Measurements from ENCODE around the gene HCST.

DNA sequence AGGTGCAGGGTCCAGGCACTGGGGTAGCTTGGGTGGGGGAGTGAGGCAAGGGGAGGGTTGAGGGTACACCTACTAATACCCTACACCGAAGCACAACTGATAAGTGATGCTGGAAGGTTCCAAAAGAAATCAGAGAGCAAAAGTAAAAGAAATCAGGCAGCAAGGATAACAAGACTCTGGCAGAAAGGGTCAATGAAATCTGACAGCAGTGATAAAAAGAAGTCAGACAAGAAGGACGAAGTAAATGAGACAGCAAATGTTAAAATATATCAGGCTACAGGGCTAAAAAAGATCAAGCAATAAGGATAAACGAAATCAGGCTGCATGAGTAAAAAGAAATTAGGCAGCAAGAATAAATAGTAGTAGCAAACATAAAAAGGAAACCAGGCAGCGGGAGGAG is 38.5 kb downstream of the HCST start:
- TF ChIP-seq, protein P1, sequence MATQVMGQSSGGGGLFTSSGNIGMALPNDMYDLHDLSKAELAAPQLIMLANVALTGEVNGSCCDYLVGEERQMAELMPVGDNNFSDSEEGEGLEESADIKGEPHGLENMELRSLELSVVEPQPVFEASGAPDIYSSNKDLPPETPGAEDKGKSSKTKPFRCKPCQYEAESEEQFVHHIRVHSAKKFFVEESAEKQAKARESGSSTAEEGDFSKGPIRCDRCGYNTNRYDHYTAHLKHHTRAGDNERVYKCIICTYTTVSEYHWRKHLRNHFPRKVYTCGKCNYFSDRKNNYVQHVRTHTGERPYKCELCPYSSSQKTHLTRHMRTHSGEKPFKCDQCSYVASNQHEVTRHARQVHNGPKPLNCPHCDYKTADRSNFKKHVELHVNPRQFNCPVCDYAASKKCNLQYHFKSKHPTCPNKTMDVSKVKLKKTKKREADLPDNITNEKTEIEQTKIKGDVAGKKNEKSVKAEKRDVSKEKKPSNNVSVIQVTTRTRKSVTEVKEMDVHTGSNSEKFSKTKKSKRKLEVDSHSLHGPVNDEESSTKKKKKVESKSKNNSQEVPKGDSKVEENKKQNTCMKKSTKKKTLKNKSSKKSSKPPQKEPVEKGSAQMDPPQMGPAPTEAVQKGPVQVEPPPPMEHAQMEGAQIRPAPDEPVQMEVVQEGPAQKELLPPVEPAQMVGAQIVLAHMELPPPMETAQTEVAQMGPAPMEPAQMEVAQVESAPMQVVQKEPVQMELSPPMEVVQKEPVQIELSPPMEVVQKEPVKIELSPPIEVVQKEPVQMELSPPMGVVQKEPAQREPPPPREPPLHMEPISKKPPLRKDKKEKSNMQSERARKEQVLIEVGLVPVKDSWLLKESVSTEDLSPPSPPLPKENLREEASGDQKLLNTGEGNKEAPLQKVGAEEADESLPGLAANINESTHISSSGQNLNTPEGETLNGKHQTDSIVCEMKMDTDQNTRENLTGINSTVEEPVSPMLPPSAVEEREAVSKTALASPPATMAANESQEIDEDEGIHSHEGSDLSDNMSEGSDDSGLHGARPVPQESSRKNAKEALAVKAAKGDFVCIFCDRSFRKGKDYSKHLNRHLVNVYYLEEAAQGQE (IDR thresholded peaks at IDR 0.05; ENCODE audit: borderline replicate concordance in 1 of 2, low read depth in 1 of 2, low read length in 2 of 2): no peak
- TF ChIP-seq, protein P2, sequence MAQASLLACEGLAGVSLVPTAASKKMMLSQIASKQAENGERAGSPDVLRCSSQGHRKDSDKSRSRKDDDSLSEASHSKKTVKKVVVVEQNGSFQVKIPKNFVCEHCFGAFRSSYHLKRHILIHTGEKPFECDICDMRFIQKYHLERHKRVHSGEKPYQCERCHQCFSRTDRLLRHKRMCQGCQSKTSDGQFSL (CRISPR knock-in tag; IDR thresholded peaks at IDR 0.05): no peak
- TF ChIP-seq, protein P3, sequence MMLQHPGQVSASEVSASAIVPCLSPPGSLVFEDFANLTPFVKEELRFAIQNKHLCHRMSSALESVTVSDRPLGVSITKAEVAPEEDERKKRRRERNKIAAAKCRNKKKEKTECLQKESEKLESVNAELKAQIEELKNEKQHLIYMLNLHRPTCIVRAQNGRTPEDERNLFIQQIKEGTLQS (CRISPR knock-in tag; IDR thresholded peaks at IDR 0.05): no peak
- no peak for TF ChIP-seq POLR2AphosphoS5 (IDR thresholded peaks at IDR 0.05; ENCODE audit: low read depth, low read length)
- TF ChIP-seq NAIF1 (CRISPR knock-in tag; IDR thresholded peaks at IDR 0.05; ENCODE audit: borderline replicate concordance): no peak
- TF ChIP-seq, protein P4, sequence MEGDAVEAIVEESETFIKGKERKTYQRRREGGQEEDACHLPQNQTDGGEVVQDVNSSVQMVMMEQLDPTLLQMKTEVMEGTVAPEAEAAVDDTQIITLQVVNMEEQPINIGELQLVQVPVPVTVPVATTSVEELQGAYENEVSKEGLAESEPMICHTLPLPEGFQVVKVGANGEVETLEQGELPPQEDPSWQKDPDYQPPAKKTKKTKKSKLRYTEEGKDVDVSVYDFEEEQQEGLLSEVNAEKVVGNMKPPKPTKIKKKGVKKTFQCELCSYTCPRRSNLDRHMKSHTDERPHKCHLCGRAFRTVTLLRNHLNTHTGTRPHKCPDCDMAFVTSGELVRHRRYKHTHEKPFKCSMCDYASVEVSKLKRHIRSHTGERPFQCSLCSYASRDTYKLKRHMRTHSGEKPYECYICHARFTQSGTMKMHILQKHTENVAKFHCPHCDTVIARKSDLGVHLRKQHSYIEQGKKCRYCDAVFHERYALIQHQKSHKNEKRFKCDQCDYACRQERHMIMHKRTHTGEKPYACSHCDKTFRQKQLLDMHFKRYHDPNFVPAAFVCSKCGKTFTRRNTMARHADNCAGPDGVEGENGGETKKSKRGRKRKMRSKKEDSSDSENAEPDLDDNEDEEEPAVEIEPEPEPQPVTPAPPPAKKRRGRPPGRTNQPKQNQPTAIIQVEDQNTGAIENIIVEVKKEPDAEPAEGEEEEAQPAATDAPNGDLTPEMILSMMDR (CRISPR knock-in tag; IDR thresholded peaks at IDR 0.05): no peak
- TF ChIP-seq GFI1 (CRISPR knock-in tag; IDR thresholded peaks at IDR 0.05; ENCODE audit: borderline replicate concordance): no peak
- TF ChIP-seq, protein P5, sequence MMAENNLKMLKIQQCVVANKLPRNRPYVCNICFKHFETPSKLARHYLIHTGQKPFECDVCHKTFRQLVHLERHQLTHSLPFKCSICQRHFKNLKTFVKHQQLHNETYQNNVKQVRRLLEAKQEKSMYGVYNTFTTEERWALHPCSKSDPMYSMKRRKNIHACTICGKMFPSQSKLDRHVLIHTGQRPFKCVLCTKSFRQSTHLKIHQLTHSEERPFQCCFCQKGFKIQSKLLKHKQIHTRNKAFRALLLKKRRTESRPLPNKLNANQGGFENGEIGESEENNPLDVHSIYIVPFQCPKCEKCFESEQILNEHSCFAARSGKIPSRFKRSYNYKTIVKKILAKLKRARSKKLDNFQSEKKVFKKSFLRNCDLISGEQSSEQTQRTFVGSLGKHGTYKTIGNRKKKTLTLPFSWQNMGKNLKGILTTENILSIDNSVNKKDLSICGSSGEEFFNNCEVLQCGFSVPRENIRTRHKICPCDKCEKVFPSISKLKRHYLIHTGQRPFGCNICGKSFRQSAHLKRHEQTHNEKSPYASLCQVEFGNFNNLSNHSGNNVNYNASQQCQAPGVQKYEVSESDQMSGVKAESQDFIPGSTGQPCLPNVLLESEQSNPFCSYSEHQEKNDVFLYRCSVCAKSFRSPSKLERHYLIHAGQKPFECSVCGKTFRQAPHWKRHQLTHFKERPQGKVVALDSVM (CRISPR knock-in tag; IDR thresholded peaks at IDR 0.05): no peak
- no peak for TF ChIP-seq ZNF24 (IDR thresholded peaks at IDR 0.05)
- no peak for TF ChIP-seq TCF7L2 (IDR thresholded peaks at IDR 0.05; ENCODE audit: low read depth, low read length)
- TF ChIP-seq, protein P6, sequence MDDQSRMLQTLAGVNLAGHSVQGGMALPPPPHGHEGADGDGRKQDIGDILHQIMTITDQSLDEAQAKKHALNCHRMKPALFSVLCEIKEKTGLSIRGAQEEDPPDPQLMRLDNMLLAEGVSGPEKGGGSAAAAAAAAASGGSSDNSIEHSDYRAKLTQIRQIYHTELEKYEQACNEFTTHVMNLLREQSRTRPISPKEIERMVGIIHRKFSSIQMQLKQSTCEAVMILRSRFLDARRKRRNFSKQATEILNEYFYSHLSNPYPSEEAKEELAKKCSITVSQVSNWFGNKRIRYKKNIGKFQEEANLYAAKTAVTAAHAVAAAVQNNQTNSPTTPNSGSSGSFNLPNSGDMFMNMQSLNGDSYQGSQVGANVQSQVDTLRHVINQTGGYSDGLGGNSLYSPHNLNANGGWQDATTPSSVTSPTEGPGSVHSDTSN (CRISPR knock-in tag; IDR thresholded peaks at IDR 0.05; ENCODE audit: borderline replicate concordance): no peak
- no peak for TF ChIP-seq SP2 (CRISPR knock-in tag; IDR thresholded peaks at IDR 0.05)
- TF ChIP-seq, protein P7, sequence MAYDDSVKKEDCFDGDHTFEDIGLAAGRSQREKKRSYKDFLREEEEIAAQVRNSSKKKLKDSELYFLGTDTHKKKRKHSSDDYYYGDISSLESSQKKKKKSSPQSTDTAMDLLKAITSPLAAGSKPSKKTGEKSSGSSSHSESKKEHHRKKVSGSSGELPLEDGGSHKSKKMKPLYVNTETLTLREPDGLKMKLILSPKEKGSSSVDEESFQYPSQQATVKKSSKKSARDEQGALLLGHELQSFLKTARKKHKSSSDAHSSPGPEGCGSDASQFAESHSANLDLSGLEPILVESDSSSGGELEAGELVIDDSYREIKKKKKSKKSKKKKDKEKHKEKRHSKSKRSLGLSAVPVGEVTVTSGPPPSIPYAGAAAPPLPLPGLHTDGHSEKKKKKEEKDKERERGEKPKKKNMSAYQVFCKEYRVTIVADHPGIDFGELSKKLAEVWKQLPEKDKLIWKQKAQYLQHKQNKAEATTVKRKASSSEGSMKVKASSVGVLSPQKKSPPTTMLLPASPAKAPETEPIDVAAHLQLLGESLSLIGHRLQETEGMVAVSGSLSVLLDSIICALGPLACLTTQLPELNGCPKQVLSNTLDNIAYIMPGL (CRISPR knock-in tag; IDR thresholded peaks at IDR 0.05; ENCODE audit: borderline replicate concordance in 1 of 2, low read depth in 1 of 2): no peak
- no peak for TF ChIP-seq KAT8 (CRISPR knock-in tag; IDR thresholded peaks at IDR 0.05)
